Measurements from ENCODE around the gene PPP2R3A.

DNA sequence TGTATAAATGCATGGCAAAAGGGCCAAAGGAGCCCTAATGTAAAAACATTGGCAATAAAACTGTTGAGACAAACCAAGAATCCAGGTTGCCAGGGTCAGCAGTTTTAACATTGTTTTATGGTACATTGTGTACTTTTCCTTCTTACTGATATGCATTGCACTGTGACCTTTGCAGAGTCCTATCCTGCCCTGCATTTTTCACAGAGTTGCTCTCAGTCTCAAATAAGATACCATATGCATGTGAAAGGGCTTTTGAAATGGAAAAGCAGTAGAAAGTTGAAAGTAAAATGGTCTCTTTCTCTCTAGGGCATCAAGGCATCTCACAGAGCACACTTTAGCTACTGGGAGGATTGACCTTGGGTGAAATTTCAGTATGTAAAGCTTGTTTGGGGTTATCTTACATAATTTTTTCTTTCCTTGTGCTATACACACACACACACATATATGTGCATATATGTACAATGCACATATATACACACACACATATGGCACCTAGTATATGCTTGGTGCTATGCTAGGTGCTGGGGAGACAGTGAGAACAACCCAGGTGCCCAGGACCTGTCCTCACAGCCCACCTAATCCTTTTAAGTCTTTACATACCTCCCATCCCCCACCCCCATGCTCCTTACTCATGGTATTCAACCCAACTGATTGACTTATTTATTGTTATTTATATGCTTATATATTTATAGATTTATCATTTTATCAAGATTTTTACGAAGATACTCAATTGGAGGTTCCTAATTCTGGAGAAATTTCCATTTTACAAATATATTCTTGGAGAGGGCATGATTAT, 1.2 kb upstream of the PPP2R3A start:
- TF ChIP-seq, protein P1, sequence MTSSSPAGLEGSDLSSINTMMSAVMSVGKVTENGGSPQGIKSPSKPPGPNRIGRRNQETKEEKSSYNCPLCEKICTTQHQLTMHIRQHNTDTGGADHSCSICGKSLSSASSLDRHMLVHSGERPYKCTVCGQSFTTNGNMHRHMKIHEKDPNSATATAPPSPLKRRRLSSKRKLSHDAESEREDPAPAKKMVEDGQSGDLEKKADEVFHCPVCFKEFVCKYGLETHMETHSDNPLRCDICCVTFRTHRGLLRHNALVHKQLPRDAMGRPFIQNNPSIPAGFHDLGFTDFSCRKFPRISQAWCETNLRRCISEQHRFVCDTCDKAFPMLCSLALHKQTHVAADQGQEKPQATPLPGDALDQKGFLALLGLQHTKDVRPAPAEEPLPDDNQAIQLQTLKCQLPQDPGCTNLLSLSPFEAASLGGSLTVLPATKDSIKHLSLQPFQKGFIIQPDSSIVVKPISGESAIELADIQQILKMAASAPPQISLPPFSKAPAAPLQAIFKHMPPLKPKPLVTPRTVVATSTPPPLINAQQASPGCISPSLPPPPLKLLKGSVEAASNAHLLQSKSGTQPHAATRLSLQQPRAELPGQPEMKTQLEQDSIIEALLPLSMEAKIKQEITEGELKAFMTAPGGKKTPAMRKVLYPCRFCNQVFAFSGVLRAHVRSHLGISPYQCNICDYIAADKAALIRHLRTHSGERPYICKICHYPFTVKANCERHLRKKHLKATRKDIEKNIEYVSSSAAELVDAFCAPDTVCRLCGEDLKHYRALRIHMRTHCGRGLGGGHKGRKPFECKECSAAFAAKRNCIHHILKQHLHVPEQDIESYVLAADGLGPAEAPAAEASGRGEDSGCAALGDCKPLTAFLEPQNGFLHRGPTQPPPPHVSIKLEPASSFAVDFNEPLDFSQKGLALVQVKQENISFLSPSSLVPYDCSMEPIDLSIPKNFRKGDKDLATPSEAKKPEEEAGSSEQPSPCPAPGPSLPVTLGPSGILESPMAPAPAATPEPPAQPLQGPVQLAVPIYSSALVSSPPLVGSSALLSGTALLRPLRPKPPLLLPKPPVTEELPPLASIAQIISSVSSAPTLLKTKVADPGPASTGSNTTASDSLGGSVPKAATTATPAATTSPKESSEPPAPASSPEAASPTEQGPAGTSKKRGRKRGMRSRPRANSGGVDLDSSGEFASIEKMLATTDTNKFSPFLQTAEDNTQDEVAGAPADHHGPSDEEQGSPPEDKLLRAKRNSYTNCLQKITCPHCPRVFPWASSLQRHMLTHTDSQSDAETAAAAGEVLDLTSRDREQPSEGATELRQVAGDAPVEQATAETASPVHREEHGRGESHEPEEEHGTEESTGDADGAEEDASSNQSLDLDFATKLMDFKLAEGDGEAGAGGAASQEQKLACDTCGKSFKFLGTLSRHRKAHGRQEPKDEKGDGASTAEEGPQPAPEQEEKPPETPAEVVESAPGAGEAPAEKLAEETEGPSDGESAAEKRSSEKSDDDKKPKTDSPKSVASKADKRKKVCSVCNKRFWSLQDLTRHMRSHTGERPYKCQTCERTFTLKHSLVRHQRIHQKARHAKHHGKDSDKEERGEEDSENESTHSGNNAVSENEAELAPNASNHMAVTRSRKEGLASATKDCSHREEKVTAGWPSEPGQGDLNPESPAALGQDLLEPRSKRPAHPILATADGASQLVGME (CRISPR knock-in tag; IDR thresholded peaks at IDR 0.05) = no peak
- TF ChIP-seq, protein P2, sequence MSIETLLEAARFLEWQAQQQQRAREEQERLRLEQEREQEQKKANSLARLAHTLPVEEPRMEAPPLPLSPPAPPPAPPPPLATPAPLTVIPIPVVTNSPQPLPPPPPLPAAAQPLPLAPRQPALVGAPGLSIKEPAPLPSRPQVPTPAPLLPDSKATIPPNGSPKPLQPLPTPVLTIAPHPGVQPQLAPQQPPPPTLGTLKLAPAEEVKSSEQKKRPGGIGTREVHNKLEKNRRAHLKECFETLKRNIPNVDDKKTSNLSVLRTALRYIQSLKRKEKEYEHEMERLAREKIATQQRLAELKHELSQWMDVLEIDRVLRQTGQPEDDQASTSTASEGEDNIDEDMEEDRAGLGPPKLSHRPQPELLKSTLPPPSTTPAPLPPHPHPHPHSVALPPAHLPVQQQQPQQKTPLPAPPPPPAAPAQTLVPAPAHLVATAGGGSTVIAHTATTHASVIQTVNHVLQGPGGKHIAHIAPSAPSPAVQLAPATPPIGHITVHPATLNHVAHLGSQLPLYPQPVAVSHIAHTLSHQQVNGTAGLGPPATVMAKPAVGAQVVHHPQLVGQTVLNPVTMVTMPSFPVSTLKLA (conservative IDR thresholded peaks at IDR 0.05) = no peak
- TF ChIP-seq POLR2A (conservative IDR thresholded peaks at IDR 0.05) = no peak
- no peak for TF ChIP-seq DPF2 (IDR thresholded peaks at IDR 0.05)
- no peak for TF ChIP-seq ESRRB (CRISPR knock-in tag; IDR thresholded peaks at IDR 0.05; ENCODE audit: borderline replicate concordance)
- no peak for TF ChIP-seq ZC3H11A (IDR thresholded peaks at IDR 0.05; ENCODE audit: low read depth, low read length)
- no peak for TF ChIP-seq CCNT2 (IDR thresholded peaks at IDR 0.05; ENCODE audit: borderline replicate concordance, extremely low read depth, insufficient read length, low read depth, low read length)
- TF ChIP-seq ATF7 (IDR thresholded peaks at IDR 0.05) = no peak
- TF ChIP-seq TAF1 (IDR thresholded peaks at IDR 0.05; ENCODE audit: control insufficient read depth, extremely low read depth, insufficient read depth, low read length, severe bottlenecking) = no peak
- no peak for TF ChIP-seq JUNB (CRISPR knock-in tag; conservative IDR thresholded peaks at IDR 0.05)
- TF ChIP-seq HMG20B (CRISPR knock-in tag; IDR thresholded peaks at IDR 0.05) = no peak
- no peak for TF ChIP-seq ZNF699 (CRISPR knock-in tag; IDR thresholded peaks at IDR 0.05; ENCODE audit: insufficient replicate concordance)
- no peak for TF ChIP-seq MAFK (IDR thresholded peaks at IDR 0.05; ENCODE audit: low read length)
- TF ChIP-seq, protein P3, sequence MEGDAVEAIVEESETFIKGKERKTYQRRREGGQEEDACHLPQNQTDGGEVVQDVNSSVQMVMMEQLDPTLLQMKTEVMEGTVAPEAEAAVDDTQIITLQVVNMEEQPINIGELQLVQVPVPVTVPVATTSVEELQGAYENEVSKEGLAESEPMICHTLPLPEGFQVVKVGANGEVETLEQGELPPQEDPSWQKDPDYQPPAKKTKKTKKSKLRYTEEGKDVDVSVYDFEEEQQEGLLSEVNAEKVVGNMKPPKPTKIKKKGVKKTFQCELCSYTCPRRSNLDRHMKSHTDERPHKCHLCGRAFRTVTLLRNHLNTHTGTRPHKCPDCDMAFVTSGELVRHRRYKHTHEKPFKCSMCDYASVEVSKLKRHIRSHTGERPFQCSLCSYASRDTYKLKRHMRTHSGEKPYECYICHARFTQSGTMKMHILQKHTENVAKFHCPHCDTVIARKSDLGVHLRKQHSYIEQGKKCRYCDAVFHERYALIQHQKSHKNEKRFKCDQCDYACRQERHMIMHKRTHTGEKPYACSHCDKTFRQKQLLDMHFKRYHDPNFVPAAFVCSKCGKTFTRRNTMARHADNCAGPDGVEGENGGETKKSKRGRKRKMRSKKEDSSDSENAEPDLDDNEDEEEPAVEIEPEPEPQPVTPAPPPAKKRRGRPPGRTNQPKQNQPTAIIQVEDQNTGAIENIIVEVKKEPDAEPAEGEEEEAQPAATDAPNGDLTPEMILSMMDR (IDR thresholded peaks at IDR 0.05 in 2 of 3, conservative IDR thresholded peaks at IDR 0.05 in 1 of 3; ENCODE audit: insufficient read depth in 2 of 3, low read depth in 1 of 3, low read length in 3 of 3) = no peak

Data from K562 (cell line).